GM12801 (cell line): Measurements from ENCODE around the gene APBA2.

ENCODE experiments used
- CTCF ChIP-seq: IDR thresholded peaks from one replicate; pipeline ENCODE4 v1.5.1; 2011; ENCODE audit warnings: control low read depth; ENCODE audit not compliant: insufficient read length; ENCODE audit errors: extremely low read depth

APBA2 gene

DNA sequence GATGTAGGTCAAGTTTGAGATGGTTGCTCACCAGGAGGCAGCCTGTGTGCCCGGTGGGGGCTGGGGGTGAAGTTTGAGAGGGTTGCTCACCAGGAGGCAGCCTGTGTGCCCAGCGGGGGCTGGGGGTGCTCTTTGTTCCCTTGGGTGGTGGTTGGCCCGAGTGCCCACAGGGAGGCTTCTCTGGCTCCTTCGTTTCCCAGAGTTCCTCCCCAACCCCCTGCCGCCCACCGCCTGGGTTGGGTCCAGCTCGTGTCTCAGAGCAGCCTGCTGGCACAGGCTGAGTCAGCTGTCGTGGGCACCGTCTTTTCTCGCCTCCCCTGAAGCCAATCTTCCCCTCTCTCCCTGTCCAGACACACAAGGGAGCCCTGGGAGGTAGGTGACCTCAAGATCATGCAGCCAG lies 3.1 kb downstream of the APBA2 start:
- TF ChIP-seq CTCF = no peak

- no peak for TF ChIP-seq CTCF
Measured at GRCh38 chr15:28889346-28889745, 3.6 kb downstream of the APBA2 start.

- TF ChIP-seq CTCF = no peak
Measured at GRCh38 chr15:28890711-28891495, 5.1 kb downstream of the APBA2 start.

DNA sequence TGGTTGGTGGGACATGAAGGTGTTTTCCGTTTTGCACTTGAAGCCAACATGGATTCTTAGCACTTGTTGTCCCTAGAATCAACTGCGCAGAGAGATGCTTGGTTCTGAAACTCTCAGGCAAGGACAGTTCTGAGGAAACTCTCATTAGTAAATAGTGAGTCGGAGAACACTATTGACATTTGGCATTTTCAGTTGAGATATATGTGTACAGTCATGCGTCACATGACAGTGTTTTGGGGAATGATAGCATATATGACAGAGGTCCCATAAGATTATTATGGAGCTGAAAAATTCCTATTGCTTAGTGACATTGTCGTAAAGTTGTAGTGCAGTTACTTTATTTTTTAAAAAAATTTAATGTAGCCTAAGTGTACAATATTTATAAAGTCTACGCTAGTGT lies 5.8 kb downstream of the APBA2 start:
- TF ChIP-seq CTCF = no peak

GRCh38 chr15:28892789-28893610 lies 7.2 kb downstream of the APBA2 start:
- no peak for TF ChIP-seq CTCF

DNA sequence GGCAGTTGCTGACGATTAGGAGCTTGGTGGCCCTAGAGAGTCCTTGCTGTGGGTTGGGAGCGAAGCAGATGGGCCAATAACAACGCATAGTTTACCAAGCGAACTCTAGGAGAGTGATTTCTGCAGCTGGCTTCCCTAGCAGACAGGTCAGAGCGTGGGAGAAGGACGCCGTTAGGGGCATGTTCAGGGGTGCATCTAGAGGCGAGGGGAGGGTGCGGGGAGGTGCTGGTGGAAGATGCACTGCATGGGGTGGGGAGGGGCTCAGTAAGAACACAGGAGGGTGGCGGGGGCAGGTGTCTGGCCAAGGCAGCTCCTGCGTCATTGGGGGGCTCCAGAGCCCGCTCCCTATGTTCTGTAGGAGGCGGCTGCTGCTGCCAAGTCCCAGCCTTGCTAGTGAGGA lies 8.9 kb downstream of the APBA2 start:
- TF ChIP-seq CTCF = no peak

- no peak for TF ChIP-seq CTCF
Measured at GRCh38 chr15:28895146-28895545, 9.4 kb downstream of the APBA2 start.
